ENCODE results near the gene MANSC1. TPM values are rescaled to one million over a fixed set of nuclear protein-coding genes. Genes with fewer than 3 reads are reported as not detected.

Gene MANSC1
- polyA plus RNA-seq, 1 donor (not counting 4 experiments of a cell fraction or from before 2014, with no cell fraction given), result 1.6 TPM

GRCh38 chr12:12366701-12367481 is 16.8 kb upstream of the MANSC1 start:
- dilution Hi-C loops (cut with MboI; ENCODE audit: extremely low pct_ligation_motif_present, low sequenced_read_pairs), result no loop called here
- no peak for DNase-seq (ENCODE audit: low read depth, low spot score)
- no peak for FAIRE-seq
- TF ChIP-seq CTCF (optimal IDR thresholded peaks at IDR 0.05 in 1 of 3, IDR thresholded peaks at IDR 0.05 in 1 of 3, conservative IDR thresholded peaks at IDR 0.05 in 1 of 3; ENCODE audit: extremely low read depth in 1 of 3, insufficient read depth in 2 of 3, low read length in 3 of 3), result no peak
- TF ChIP-seq EZH2 (IDR thresholded peaks at IDR 0.05; ENCODE audit: low read length), result no peak
- H3K27me3 ChIP-seq (ENCODE audit: control insufficient read depth, extremely low read depth, insufficient read depth, low read length), result no peaks in the 10 kb centered on the region
- no peaks in the 10 kb centered on the region for H3K79me2 ChIP-seq (ENCODE audit: control insufficient read depth, insufficient read depth, low read length)
- no peaks in the 10 kb centered on the region for H3K9me3 ChIP-seq (ENCODE audit: control insufficient read depth, low read depth, low read length)
- no peak overlapping the region for H2AFZ ChIP-seq (ENCODE audit: control insufficient read depth, low read length)
- H4K20me1 ChIP-seq (ENCODE audit: control insufficient read depth, extremely low read depth, insufficient read depth, low read length), result no peaks in the 10 kb centered on the region
- no peak overlapping the region for H3K9ac ChIP-seq (ENCODE audit: control insufficient read depth, extremely low read depth, insufficient read depth, low read length)
- H3K36me3 ChIP-seq (ENCODE audit: control insufficient read depth in 2 of 2, extremely low read depth in 1 of 2, insufficient read depth in 2 of 2, low read length in 2 of 2), result peaks cover 0 to 4% of the 10 kb centered on the region in 2 experiments
- H3K4me2 ChIP-seq (ENCODE audit: control insufficient read depth, extremely low read depth, insufficient read depth, low read depth, low read length), result no peak overlapping the region
- no peaks in the 10 kb centered on the region for H3K4me1 ChIP-seq (ENCODE audit: control insufficient read depth, extremely low read depth, insufficient read depth, low read length)
- H3K27ac ChIP-seq (ENCODE audit: control insufficient read depth, insufficient read depth, low read length), result no peak overlapping the region
- no peak overlapping the region for H3K4me3 ChIP-seq (ENCODE audit: control insufficient read depth in 2 of 3, extremely low read depth in 1 of 3, insufficient read depth in 2 of 3, low read depth in 1 of 3, low read length in 3 of 3)
- no peaks in the 10 kb centered on the region for H3K9me1 ChIP-seq (ENCODE audit: control insufficient read depth, extremely low read depth, insufficient read depth, low read length)

- no peaks in the 10 kb centered on the region for H3K4me1 ChIP-seq (ENCODE audit: control insufficient read depth, extremely low read depth, insufficient read depth, low read length)
- peaks cover 0 to 4% of the 10 kb centered on the region in 2 experiments for H3K36me3 ChIP-seq (ENCODE audit: control insufficient read depth in 2 of 2, extremely low read depth in 1 of 2, insufficient read depth in 2 of 2, low read length in 2 of 2)
- no peak overlapping the region for H3K4me3 ChIP-seq (ENCODE audit: control insufficient read depth in 2 of 3, extremely low read depth in 1 of 3, insufficient read depth in 2 of 3, low read depth in 1 of 3, low read length in 3 of 3)
- H3K27ac ChIP-seq (ENCODE audit: control insufficient read depth, insufficient read depth, low read length), result no peak overlapping the region
- H3K27me3 ChIP-seq (ENCODE audit: control insufficient read depth, extremely low read depth, insufficient read depth, low read length), result no peaks in the 10 kb centered on the region
- no peaks in the 10 kb centered on the region for H3K9me1 ChIP-seq (ENCODE audit: control insufficient read depth, extremely low read depth, insufficient read depth, low read length)
- DNase-seq (ENCODE audit: low read depth, low spot score), result no peak
- FAIRE-seq, result no peak
- no peaks in the 10 kb centered on the region for H3K9me3 ChIP-seq (ENCODE audit: control insufficient read depth, low read depth, low read length)
- no peaks in the 10 kb centered on the region for H3K79me2 ChIP-seq (ENCODE audit: control insufficient read depth, insufficient read depth, low read length)
- H2AFZ ChIP-seq (ENCODE audit: control insufficient read depth, low read length), result no peak overlapping the region
- H4K20me1 ChIP-seq (ENCODE audit: control insufficient read depth, extremely low read depth, insufficient read depth, low read length), result no peaks in the 10 kb centered on the region
- dilution Hi-C loops (cut with MboI; ENCODE audit: extremely low pct_ligation_motif_present, low sequenced_read_pairs), result no loop called here
- no peak overlapping the region for H3K9ac ChIP-seq (ENCODE audit: control insufficient read depth, extremely low read depth, insufficient read depth, low read length)
- H3K4me2 ChIP-seq (ENCODE audit: control insufficient read depth, extremely low read depth, insufficient read depth, low read depth, low read length), result no peak overlapping the region
- TF ChIP-seq EZH2 (IDR thresholded peaks at IDR 0.05; ENCODE audit: low read length) (no peak), CTCF (optimal IDR thresholded peaks at IDR 0.05 in 1 of 3, IDR thresholded peaks at IDR 0.05 in 1 of 3, conservative IDR thresholded peaks at IDR 0.05 in 1 of 3; ENCODE audit: extremely low read depth in 1 of 3, insufficient read depth in 2 of 3, low read length in 3 of 3) (no peak)
Measured at GRCh38 chr12:12365931-12366431, 15.9 kb upstream of the MANSC1 start.
